ENCODE measurements around the gene VPS33A. TPM values are rescaled to one million over a fixed set of nuclear protein-coding genes. Genes with fewer than 3 reads are reported as not detected.

Gene VPS33A
- total and polyA plus RNA-seq, 2 of the 8 experiments (the other 6 are each of a cell fraction or from before 2014, with no cell fraction given): 16.4 to 41.8 TPM

- Histone ChIP-seq H3K9ac (replicated peaks in 1 of 4; ENCODE audit: extremely low read depth in 1 of 4, low read depth in 3 of 4, low read length in 3 of 4) (no peak overlapping the region), H2BK5ac (ENCODE audit: low read depth, low read length) (no peak overlapping the region), H4K8ac (ENCODE audit: extremely low read depth, insufficient read depth, low read length) (no peak overlapping the region), H3K4me3 (ENCODE audit: extremely low read depth in 1 of 4, insufficient read depth in 2 of 4, low read depth in 3 of 4, low read length in 4 of 4) (no peak overlapping the region), H2BK15ac (ENCODE audit: low read length) (no peak overlapping the region), H3K9me3 (ENCODE audit: insufficient read depth in 2 of 2, low read depth in 1 of 2, low read length in 1 of 2) (no peaks in the 10 kb centered on the region), H2BK12ac (ENCODE audit: low read depth, low read length) (no peak overlapping the region), H3K4ac (replicated peaks; ENCODE audit: insufficient read length, low read depth, low read length) (no peak overlapping the region), H2BK20ac (ENCODE audit: low read length) (no peak overlapping the region), H3K18ac (ENCODE audit: extremely low read depth, low read length) (no peak overlapping the region), H3K56ac (replicated peaks; ENCODE audit: insufficient read length, low read depth, low read length) (no peak overlapping the region), H4K20me1 (replicated peaks in 1 of 2; ENCODE audit: control insufficient read depth in 1 of 2, insufficient read depth in 2 of 2, low read length in 2 of 2) (no peaks in the 10 kb centered on the region), H2AK5ac (ENCODE audit: low read depth, low read length) (no peak overlapping the region), H3K23me2 (ENCODE audit: low read depth, low read length) (no peaks in the 10 kb centered on the region), H3K36me3 (ENCODE audit: control insufficient read depth in 2 of 4, insufficient read depth in 4 of 4, low read length in 3 of 4) (no peaks in the 10 kb centered on the region), H3K23ac (ENCODE audit: insufficient read length) (no peak overlapping the region), H3K79me2 (ENCODE audit: control insufficient read depth in 1 of 2, insufficient read depth in 2 of 2, low read length in 2 of 2) (no peaks in the 10 kb centered on the region), H4K5ac (ENCODE audit: insufficient read length, low read depth, low read length) (no peak overlapping the region), H2AFZ (ENCODE audit: low read length) (no peak overlapping the region), H3K79me1 (ENCODE audit: low read depth, low read length) (no peaks in the 10 kb centered on the region), H3K4me2 (ENCODE audit: insufficient read depth in 1 of 2, low read depth in 2 of 2, low read length in 2 of 2) (no peak overlapping the region), H3K27ac (ENCODE audit: low read depth, low read length) (no peak overlapping the region), H3K14ac (ENCODE audit: insufficient read length) (no peak overlapping the region), H3K4me1 (replicated peaks in 1 of 4; ENCODE audit: control insufficient read depth in 3 of 4, insufficient read depth in 4 of 4, low read length in 3 of 4) (no peaks in the 10 kb centered on the region), H2BK120ac (replicated peaks; ENCODE audit: low read depth, low read length) (no peak overlapping the region), H4K91ac (replicated peaks; ENCODE audit: insufficient read length, low read length) (no peak overlapping the region), H3K27me3 (replicated peaks in 1 of 4; ENCODE audit: control insufficient read depth in 3 of 4, extremely low read depth in 1 of 4, insufficient read depth in 3 of 4, low read length in 3 of 4) (no peaks in the 10 kb centered on the region; a peak in 1 of 7 replicates)
- no peak for FAIRE-seq
- no peak for DNase-seq (ENCODE audit: low read depth in 1 of 2, low spot score in 2 of 2)
- WGBS, 2 experiments (ENCODE audit: extremely low coverage in 1 of 2, insufficient coverage in 1 of 2, insufficient read length in 1 of 2, insufficient replicate concordance in 2 of 2, low coverage in 1 of 2, low lambda C conversion rate in 2 of 2, missing lambda C conversion rate in 1 of 2): 92% methylated on average over 3 of the region's 3 CpGs; no CpG with 5 or more reads in 1 of the 2 experiments
- POLR2A ChIA-PET (ENCODE audit: partially characterized antibody): no interaction called here
- CTCF ChIA-PET (ENCODE audit: partially characterized antibody): no interaction called here
- TF ChIP-seq CEBPB (IDR thresholded peaks at IDR 0.05; ENCODE audit: low read depth, low read length) (no peak), CHD1 (IDR thresholded peaks at IDR 0.05; ENCODE audit: low read depth, low read length) (no peak), SUZ12 (IDR thresholded peaks at IDR 0.05; ENCODE audit: low read length) (no peak), SP4 (IDR thresholded peaks at IDR 0.05; ENCODE audit: low read length) (no peak), EZH2 (IDR thresholded peaks at IDR 0.05; ENCODE audit: low read depth, low read length, severe bottlenecking) (no peak), SIX5 (IDR thresholded peaks at IDR 0.05; ENCODE audit: low read depth, low read length) (no peak), SP1 (IDR thresholded peaks at IDR 0.05; ENCODE audit: low read depth, low read length) (no peak), JUN (IDR thresholded peaks at IDR 0.05; ENCODE audit: low read depth, low read length) (no peak), CHD2 (IDR thresholded peaks at IDR 0.05; ENCODE audit: low read length) (no peak), KDM4A (IDR thresholded peaks at IDR 0.05; ENCODE audit: low read depth, low read length, severe bottlenecking) (no peak), RNF2 (IDR thresholded peaks at IDR 0.05; ENCODE audit: borderline replicate concordance, low read depth, low read length, missing control alignments, poor library complexity, severe bottlenecking) (no peak), JUND (IDR thresholded peaks at IDR 0.05; ENCODE audit: low read length) (no peak), SAP30 (IDR thresholded peaks at IDR 0.05; ENCODE audit: insufficient read depth, insufficient replicate concordance, low read length) (no peak), TBP (IDR thresholded peaks at IDR 0.05; ENCODE audit: low read depth, low read length) (no peak), CBX8 (IDR thresholded peaks at IDR 0.05; ENCODE audit: borderline replicate concordance, low read depth, low read length) (no peak), HDAC2 (IDR thresholded peaks at IDR 0.05; ENCODE audit: borderline replicate concordance in 1 of 2, low read depth in 2 of 2, low read length in 2 of 2) (no peak)
These were observed 26.8 kb upstream of the VPS33A start for GRCh38 chr12:122293081-122293480.
